OCI-M2 (cell line): ENCODE data around the gene PRSS50.

ENCODE experiments used
- DNase-seq: peaks from one replicate; lab custom pipeline; 2025; ENCODE audit not compliant: unreplicated experiment; lab: John Stamatoyannopoulos, UW

The PRSS50 gene

GRCh38 chr3:46693038-46693891, 24.4 kb downstream of the PRSS50 start, which contains the start of gene ALS2CL:
TSS of gene ALS2CL (minus strand) at chr3:46693679. CDS start at chr3:46689440, 4,239 bp downstream.
- DNase-seq, result no peak

- DNase-seq, result no peak
Observed at GRCh38 chr3:46692566-46692990, 25.1 kb downstream of the PRSS50 start.

DNA sequence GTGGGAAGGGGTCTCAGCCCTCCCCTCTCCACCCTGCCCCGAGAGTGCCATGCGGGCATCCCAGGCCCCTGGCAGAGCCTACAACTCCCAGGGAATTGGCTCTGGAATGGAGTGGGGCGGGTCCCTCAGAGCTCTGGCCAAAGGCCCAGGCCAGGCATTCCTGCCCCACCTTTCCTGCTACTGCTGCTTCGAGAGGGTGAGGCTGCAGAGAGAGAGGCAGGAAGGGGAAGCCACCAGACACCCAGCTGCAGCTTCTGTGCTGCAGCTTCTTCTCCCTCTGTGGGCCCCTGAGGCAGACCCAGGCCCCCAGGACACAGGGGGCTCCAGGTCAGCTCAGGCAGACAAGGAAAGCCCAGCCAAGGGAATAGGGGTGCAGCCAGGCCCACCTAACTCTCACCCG, 26.9 kb downstream of the PRSS50 start:
- DNase-seq, result no peak

GRCh38 chr3:46685446-46685845, 32.2 kb downstream of the PRSS50 start:
- DNase-seq, result no peak

- no peak for DNase-seq
Observed at GRCh38 chr3:46684891-46685290, 32.8 kb downstream of the PRSS50 start.

GRCh38 chr3:46682974-46683373, 34.7 kb downstream of the PRSS50 start:
- DNase-seq, result no peak

DNA sequence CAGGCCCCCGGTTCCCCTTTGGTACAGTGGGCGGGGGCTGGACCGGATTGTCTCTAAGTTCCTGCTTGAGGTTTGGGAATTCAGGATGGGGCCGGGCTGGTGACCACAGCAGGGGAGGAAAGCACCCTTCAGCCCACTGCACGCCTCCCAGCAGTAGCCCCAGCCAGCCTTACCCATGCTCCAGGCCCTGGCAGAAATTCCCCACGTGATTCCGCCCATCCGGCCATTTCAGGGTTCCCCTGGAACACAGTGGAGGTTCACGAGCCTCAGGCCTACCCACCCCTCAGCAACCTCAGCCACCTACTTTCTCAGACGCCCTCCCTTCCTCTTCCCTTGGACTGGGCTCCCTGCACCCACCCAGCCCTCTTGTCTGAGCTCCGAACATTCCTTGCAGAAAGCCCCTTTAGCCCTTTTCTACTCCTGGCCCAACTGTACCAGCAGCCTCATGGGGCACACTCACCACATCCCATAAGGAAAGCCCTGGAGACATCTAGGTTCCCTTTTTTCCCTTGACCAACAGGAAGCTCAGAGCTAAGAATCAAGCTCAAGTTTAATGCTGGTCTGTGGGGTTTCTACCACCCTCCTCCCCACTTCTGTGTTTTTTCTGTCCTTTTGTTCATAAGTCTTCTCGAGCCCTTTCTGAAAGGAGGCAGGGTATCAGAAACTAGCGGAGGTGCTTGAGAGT, 35.7 kb downstream of the PRSS50 start:
- DNase-seq, result no peak

DNA sequence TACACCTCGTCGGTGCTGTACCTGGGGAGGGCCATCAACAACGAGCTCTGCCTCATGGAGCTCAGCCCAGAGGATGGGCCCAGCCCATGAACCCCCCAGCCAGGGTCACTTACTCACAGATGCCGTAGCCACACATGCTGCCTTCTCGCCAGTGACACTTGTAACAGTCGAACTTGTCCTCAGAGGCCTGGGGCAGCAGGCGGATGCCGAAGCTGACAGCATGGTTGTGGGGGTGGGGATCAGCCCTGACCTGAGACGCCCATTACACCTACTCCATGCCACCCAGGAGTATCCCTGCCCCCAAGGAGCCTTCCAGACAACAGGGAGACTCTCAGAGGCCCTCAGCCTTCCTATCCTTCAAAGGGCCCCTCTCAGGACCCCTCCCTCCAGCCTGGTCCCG, 36.3 kb downstream of the PRSS50 start:
- DNase-seq, result no peak

DNA sequence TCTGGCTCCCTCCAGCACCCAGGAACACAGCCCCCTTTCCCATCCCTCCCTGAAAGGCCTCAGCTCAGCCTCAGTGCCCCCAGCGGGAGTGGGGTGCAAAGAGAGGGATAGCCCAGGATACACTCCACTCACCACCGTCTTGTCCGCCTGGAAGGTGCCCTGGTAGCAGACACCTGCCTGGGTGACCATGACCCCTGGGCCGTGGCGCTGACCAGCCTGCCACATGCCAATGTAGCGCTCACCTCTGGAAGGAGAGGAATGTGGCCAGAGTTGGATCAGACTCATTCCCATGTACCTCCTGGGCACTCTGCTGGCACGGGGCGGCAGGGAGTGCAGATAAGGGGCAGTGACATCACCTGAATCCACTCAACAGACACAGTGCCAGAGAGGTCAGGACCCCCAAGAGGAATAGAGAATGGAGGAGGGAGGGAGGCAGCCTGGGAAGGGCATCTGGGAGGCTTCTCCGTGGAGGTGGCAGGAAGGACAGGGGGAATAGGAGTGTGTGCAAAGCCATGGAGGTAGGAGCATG, 37.3 kb downstream of the PRSS50 start:
- DNase-seq, result no peak

DNA sequence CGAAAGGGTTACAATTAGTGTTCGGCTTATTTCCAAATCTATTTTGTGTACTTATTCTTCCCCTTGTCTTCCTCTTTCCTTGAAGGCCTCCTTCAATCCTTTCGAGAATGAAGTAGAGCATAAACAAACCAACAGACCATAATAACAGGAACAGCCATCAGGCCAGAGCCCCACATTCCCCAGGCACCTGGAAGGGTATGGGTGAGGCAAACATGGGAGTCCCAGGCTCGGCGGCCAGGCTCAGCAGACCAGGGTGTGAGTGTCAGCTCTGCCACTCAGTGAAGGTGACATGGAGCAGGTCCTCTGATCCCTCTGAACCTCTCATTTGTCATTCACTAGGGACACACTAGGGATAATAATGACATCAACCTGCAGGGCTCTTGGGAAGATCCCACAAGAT, 38.0 kb downstream of the PRSS50 start:
- DNase-seq, result no peak

DNA sequence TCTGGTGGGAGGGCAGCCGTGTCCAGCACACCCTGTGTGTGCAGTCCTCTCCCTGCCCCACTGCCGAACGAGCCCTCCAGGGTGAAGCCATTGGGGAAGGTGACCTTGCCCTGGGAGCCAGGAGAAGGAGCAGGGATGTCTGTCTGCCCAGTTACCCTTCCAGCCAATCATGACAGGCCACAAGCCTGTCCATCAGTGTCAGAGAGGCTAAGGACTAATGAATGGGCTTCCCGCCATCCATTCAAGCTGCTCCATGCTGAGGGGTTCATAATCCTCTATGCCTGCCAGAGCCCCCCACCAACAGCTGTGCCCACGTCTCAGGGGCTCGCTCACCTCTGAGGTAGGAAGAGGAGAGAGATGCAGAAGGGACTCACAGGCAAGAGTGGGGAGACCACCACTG, 39.4 kb downstream of the PRSS50 start:
- DNase-seq, result no peak

DNA sequence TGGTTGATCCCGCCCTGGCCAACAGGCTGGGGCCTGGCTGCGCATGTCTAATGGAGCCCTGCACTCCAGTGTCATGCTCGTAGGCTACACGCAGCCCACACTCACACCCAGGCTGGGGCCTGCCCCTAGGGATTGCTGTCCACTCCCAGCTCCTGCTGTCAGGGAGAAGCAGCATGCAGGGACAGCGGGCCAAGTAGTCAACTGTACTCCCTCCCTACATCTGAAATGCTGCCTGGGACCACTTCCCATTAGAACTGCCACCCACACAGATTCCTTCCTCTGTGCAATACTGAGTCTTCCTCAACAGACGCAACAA, 40.3 kb downstream of the PRSS50 start:
- no peak for DNase-seq

- no peak for DNase-seq
Observed at GRCh38 chr3:46676601-46677410, 40.9 kb downstream of the PRSS50 start.

DNA sequence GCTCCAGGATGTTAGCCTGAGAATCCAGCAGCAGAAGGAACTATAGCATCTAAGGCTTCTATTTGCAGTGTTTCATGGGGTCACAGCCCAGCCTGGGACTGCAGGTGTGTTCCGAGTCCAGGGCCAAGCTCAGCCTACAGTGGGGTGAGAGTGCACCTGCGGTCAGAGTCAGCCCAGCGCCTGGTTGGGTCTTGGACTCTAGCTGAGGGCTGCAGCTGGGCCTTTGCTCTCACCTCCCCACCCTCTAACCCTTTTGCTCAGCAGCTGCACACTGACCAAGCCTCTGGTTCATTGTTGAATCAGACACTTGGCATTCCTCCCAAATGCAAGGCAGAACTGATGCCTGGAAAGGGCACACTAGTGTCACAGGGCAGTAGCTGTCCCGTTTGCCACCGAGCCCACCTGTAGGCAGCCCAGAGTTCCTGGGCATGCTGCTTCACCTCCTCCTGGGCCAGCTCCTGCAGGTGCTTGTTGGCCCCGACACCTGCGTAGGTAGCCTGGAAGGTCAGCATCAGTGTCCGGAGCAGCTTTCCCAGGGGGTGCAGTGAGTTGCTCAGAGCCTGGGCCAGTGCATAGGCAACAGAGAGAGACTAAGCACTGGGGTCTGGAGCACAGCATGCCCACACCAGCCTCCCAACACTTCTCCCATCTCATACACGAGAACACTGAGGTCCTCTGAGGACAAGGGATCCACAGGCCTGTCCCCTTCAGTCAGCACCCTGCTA, 41.7 kb downstream of the PRSS50 start:
- DNase-seq, result no peak

DNA sequence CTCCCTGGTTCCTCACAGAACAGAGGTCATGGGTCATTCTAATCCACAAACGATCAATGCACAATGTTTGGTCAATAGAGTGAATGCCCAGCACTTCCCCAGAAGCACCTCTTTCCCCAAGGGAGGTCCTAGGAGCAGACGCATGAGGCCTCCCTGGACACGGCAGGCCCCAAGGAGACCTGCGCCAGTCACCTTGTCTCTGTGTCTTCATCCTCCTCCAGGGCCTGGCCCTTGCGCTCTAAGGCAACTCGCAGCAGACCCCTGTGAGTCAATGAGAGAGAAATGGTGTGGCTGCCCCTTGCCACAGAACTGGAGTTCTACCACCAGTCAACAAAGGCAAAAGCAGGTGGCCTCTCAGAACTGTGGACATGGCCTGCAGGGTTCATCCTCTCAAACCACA, 42.2 kb downstream of the PRSS50 start:
- DNase-seq, result no peak

- DNase-seq, result no peak
Observed at GRCh38 chr3:46674031-46674845, 43.4 kb downstream of the PRSS50 start.

GRCh38 chr3:46673151-46674030, 44.3 kb downstream of the PRSS50 start:
- DNase-seq, result no peak

DNA sequence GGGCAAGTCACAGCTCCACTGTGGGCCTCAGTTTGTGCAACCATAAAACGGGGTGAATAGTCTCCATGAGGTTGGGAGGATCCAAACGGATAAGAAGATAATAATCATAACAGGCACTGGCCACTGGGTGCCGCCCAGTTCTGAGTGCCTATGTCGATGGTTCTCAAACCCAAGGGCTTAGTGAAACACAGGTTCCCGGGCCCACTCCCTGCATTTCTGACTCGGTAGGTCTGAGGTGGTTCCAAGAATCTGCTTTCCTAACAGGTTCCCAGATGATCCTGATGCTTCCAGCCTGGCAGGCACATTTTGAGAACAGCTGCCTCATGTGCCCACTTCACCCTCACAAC, 45.3 kb downstream of the PRSS50 start:
- DNase-seq, result no peak
